ENCODE measurements around the gene PTPN11.

The PTPN11 gene

GRCh38 chr12:112540021-112540420, 121.3 kb downstream of the PTPN11 start:
- no peaks in the 10 kb centered on the region for H3K27me3 ChIP-seq (ENCODE audit: insufficient read depth, low read length, poor library complexity, severe bottlenecking)
- H3K4me1 ChIP-seq (ENCODE audit: insufficient read depth, low read length, poor library complexity, severe bottlenecking) = peaks cover 5% of the 10 kb centered on the region
- no peaks in the 10 kb centered on the region for H3F3A ChIP-seq (ENCODE audit: low read depth)
- no peaks in the 10 kb centered on the region for H3K9me2 ChIP-seq (replicated peaks; ENCODE audit: low read depth, low read length)
- no peak overlapping the region for H3K4me3 ChIP-seq (ENCODE audit: low read length, poor library complexity, severe bottlenecking)
- no peaks in the 10 kb centered on the region for H3K9me3 ChIP-seq (ENCODE audit: insufficient read depth, low read depth, low read length)
- no peaks in the 10 kb centered on the region for H3K36me3 ChIP-seq (ENCODE audit: insufficient read depth, low read length)
- no peak overlapping the region for H3K9ac ChIP-seq (ENCODE audit: low read depth, low read length, poor library complexity, severe bottlenecking)
- H4K20me1 ChIP-seq (ENCODE audit: insufficient read depth, low read length, poor library complexity, severe bottlenecking) = no peaks in the 10 kb centered on the region
- H3K4me2 ChIP-seq (ENCODE audit: low read depth, low read length, poor library complexity, severe bottlenecking) = no peak overlapping the region
- H2AFZ ChIP-seq (ENCODE audit: low read length) = no peak overlapping the region
- TF ChIP-seq CTCF (conservative IDR thresholded peaks at IDR 0.05; ENCODE audit: low read length) = no peak
- TF ChIP-seq EZH2phosphoT487 (IDR thresholded peaks at IDR 0.05; ENCODE audit: borderline replicate concordance) = no peak
- H3K79me2 ChIP-seq (ENCODE audit: insufficient read depth, low read length) = no peaks in the 10 kb centered on the region

- no peaks in the 10 kb centered on the region for H3K9me3 ChIP-seq (ENCODE audit: insufficient read depth, low read depth, low read length)
- H2AFZ ChIP-seq (ENCODE audit: low read length) = no peak overlapping the region
- H3K36me3 ChIP-seq (ENCODE audit: insufficient read depth, low read length) = no peaks in the 10 kb centered on the region
- no peaks in the 10 kb centered on the region for H3K9me2 ChIP-seq (replicated peaks; ENCODE audit: low read depth, low read length)
- no peaks in the 10 kb centered on the region for H3K27me3 ChIP-seq (ENCODE audit: insufficient read depth, low read length, poor library complexity, severe bottlenecking)
- H3K4me3 ChIP-seq (ENCODE audit: low read length, poor library complexity, severe bottlenecking) = no peak overlapping the region
- no peak overlapping the region for H3K9ac ChIP-seq (ENCODE audit: low read depth, low read length, poor library complexity, severe bottlenecking)
- H3K4me1 ChIP-seq (ENCODE audit: insufficient read depth, low read length, poor library complexity, severe bottlenecking) = no peaks in the 10 kb centered on the region
- H3K4me2 ChIP-seq (ENCODE audit: low read depth, low read length, poor library complexity, severe bottlenecking) = no peak overlapping the region
- H4K20me1 ChIP-seq (ENCODE audit: insufficient read depth, low read length, poor library complexity, severe bottlenecking) = no peaks in the 10 kb centered on the region
- TF ChIP-seq CTCF (conservative IDR thresholded peaks at IDR 0.05; ENCODE audit: low read length) = no peak
- TF ChIP-seq EZH2phosphoT487 (IDR thresholded peaks at IDR 0.05; ENCODE audit: borderline replicate concordance) = no peak
- no peaks in the 10 kb centered on the region for H3F3A ChIP-seq (ENCODE audit: low read depth)
- no peaks in the 10 kb centered on the region for H3K79me2 ChIP-seq (ENCODE audit: insufficient read depth, low read length)
Measured at GRCh38 chr12:112543751-112544150, 125.0 kb downstream of the PTPN11 start.

GRCh38 chr12:112546339-112546738, 127.6 kb downstream of the PTPN11 start:
- Histone ChIP-seq H3K4me1 (ENCODE audit: insufficient read depth, low read length, poor library complexity, severe bottlenecking) (no peaks in the 10 kb centered on the region), H3K4me2 (ENCODE audit: low read depth, low read length, poor library complexity, severe bottlenecking) (no peak overlapping the region), H3F3A (ENCODE audit: low read depth) (no peaks in the 10 kb centered on the region), H3K9me2 (replicated peaks; ENCODE audit: low read depth, low read length) (no peaks in the 10 kb centered on the region), H3K4me3 (ENCODE audit: low read length, poor library complexity, severe bottlenecking) (no peak overlapping the region), H3K36me3 (ENCODE audit: insufficient read depth, low read length) (no peaks in the 10 kb centered on the region), H4K20me1 (ENCODE audit: insufficient read depth, low read length, poor library complexity, severe bottlenecking) (no peaks in the 10 kb centered on the region), H3K27me3 (ENCODE audit: insufficient read depth, low read length, poor library complexity, severe bottlenecking) (no peaks in the 10 kb centered on the region), H3K9ac (ENCODE audit: low read depth, low read length, poor library complexity, severe bottlenecking) (no peak overlapping the region), H3K79me2 (ENCODE audit: insufficient read depth, low read length) (no peaks in the 10 kb centered on the region), H2AFZ (ENCODE audit: low read length) (no peak overlapping the region), H3K9me3 (ENCODE audit: insufficient read depth, low read depth, low read length) (no peaks in the 10 kb centered on the region)
- TF ChIP-seq EZH2phosphoT487 (IDR thresholded peaks at IDR 0.05; ENCODE audit: borderline replicate concordance) (no peak), CTCF (conservative IDR thresholded peaks at IDR 0.05; ENCODE audit: low read length) (no peak)
